Hepatocyte (in vitro differentiated cells): ENCODE measurements around the gene OR8B4.

Experiments
- CTCF ChIP-seq: fragments of 200-600 bp; sonication (generic); IDR thresholded peaks from 2 replicates; pipeline ENCODE4 v1.5.1; 2016; ENCODE audit warnings: antibody characterized with exemption, mild to moderate bottlenecking; ENCODE audit not compliant: poor library complexity
- EZH2 ChIP-seq: fragments of 200-600 bp; sonication (generic); IDR thresholded peaks from 2 replicates; pipeline ENCODE4 v1.6.1; 2016; ENCODE audit warnings: antibody characterized with exemption, mild to moderate bottlenecking, borderline replicate concordance
- EZH2phosphoT487 ChIP-seq: fragments of 200-600 bp; sonication (generic); IDR thresholded peaks from one replicate; pipeline ENCODE4 v1.6.1; 2018; ENCODE audit warnings: antibody characterized with exemption, mild to moderate bottlenecking, low read depth, moderate library complexity; ENCODE audit not compliant: unreplicated experiment, severe bottlenecking

GRCh38 chr11:124405581-124405980 lies 19.1 kb downstream of the OR8B4 start:
- no peak for TF ChIP-seq CTCF
- TF ChIP-seq EZH2phosphoT487: no peak
- TF ChIP-seq EZH2: no peak
